Hepatocyte (in vitro differentiated cells): ENCODE results near the gene OOSP3. TPM values are rescaled to one million over a fixed set of nuclear protein-coding genes. Genes with fewer than 3 reads are reported as not detected.

Experiments used
- DNase-seq: peaks from one replicate; pipeline ENCODE4 v3.0.0-alpha.2; 2016; ENCODE audit warnings: low spot score
- H2AFZ ChIP-seq: fragments of 200-600 bp; sonication (generic); 2 replicates; pipeline ENCODE4 v1.6.0; 2016; ENCODE audit warnings: antibody characterized with exemption, mild to moderate bottlenecking
- H3K27ac ChIP-seq: fragments of 200-600 bp; sonication (generic); 2 replicates; pipeline ENCODE4 v1.5.1; 2016; ENCODE audit warnings: mild to moderate bottlenecking
- H3K27me3 ChIP-seq: fragments of 200-600 bp; sonication (generic); 2 replicates; pipeline ENCODE4 v1.6.1; 2016
- H3K36me3 ChIP-seq: fragments of 200-600 bp; sonication (generic); replicated peaks from 2 replicates; pipeline ENCODE4 v1.5.1; 2016; ENCODE audit warnings: low read depth; ENCODE audit not compliant: insufficient read depth
- H3K4me1 ChIP-seq: fragments of 200-600 bp; sonication (generic); 2 replicates; pipeline ENCODE4 v1.5.1; 2016; ENCODE audit warnings: mild to moderate bottlenecking, moderate library complexity; ENCODE audit not compliant: insufficient read depth
- H3K4me2 ChIP-seq: fragments of 200-600 bp; sonication (generic); 2 replicates; pipeline ENCODE4 v1.6.0; 2016
- H3K4me3 ChIP-seq: fragments of 200-600 bp; sonication (generic); 2 replicates; pipeline ENCODE4 v1.5.1; 2016; ENCODE audit warnings: mild to moderate bottlenecking
- H3K79me2 ChIP-seq: fragments of 200-600 bp; sonication (generic); 2 replicates; pipeline ENCODE4 v1.6.0; 2017; ENCODE audit warnings: mild to moderate bottlenecking
- H3K9me2 ChIP-seq: fragments of 200-600 bp; sonication (generic); replicated peaks from 2 replicates; pipeline ENCODE4 v1.6.0; 2017; ENCODE audit warnings: mild to moderate bottlenecking; ENCODE audit not compliant: insufficient read depth
- H3K9me3 ChIP-seq: fragments of 200-600 bp; sonication (generic); 2 replicates; pipeline ENCODE4 v1.5.1; 2016; ENCODE audit warnings: low read depth, mild to moderate bottlenecking
- H4K20me1 ChIP-seq: fragments of 200-600 bp; sonication (generic); 2 replicates; pipeline ENCODE4 v1.6.0; 2016; ENCODE audit warnings: mild to moderate bottlenecking; ENCODE audit not compliant: insufficient read depth, poor library complexity, severe bottlenecking
- CTCF ChIP-seq: fragments of 200-600 bp; sonication (generic); IDR thresholded peaks from 2 replicates; pipeline ENCODE4 v1.5.1; 2016; ENCODE audit warnings: antibody characterized with exemption, mild to moderate bottlenecking; ENCODE audit not compliant: poor library complexity
- EZH2 ChIP-seq: fragments of 200-600 bp; sonication (generic); IDR thresholded peaks from 2 replicates; pipeline ENCODE4 v1.6.1; 2016; ENCODE audit warnings: antibody characterized with exemption, mild to moderate bottlenecking, borderline replicate concordance
- EZH2phosphoT487 ChIP-seq: fragments of 200-600 bp; sonication (generic); IDR thresholded peaks from one replicate; pipeline ENCODE4 v1.6.1; 2018; ENCODE audit warnings: antibody characterized with exemption, mild to moderate bottlenecking, low read depth, moderate library complexity; ENCODE audit not compliant: unreplicated experiment, severe bottlenecking
- WGBS: methylation state at CpG from one replicate; pipeline ENCODE4 v1.1.6; 2016; ENCODE audit warnings: low lambda C conversion rate; ENCODE audit errors: missing lambda C conversion rate; 5-methylcytosine and 5-hydroxymethylcytosine counted together
- polyA plus RNA-seq: library from polyadenylated mRNA; unstranded; fragments of >200 nt; fragmentation: Nextera tagmentation; extraction: Ambion mirVana; gene quantifications from 2 replicates; pipeline ENCODE4 v1.2.1, GENCODE V29; 2016
- total RNA-seq: library from RNA; depleted of rRNA; stranded (reverse); fragments of >200 nt; gene quantifications from 2 replicates; pipeline ENCODE4 v1.2.3, GENCODE V29; 2014

Gene OOSP3
- total and polyA plus RNA-seq, 2 experiments from 2014 or later: not detected

GRCh38 chr11:59891781-59892181, 13.2 kb downstream of the OOSP3 start:
- H3K27me3 ChIP-seq: no peaks in the 10 kb centered on the region
- H3K79me2 ChIP-seq: no peaks in the 10 kb centered on the region
- H3K36me3 ChIP-seq: no peaks in the 10 kb centered on the region
- no peak overlapping the region for H3K27ac ChIP-seq
- H3K4me1 ChIP-seq: no peaks in the 10 kb centered on the region
- H3K4me3 ChIP-seq: no peak overlapping the region
- H3K9me2 ChIP-seq: no peaks in the 10 kb centered on the region
- DNase-seq: peak; percentile 14
- H4K20me1 ChIP-seq: no peaks in the 10 kb centered on the region
- H3K4me2 ChIP-seq: no peak overlapping the region
- no peak overlapping the region for H2AFZ ChIP-seq
- peaks cover 3% of the 10 kb centered on the region for H3K9me3 ChIP-seq
- TF ChIP-seq EZH2 (no peak), EZH2phosphoT487 (no peak), CTCF (no peak)
- 45% methylated on average over 4 of the region's 4 CpGs for WGBS

- Histone ChIP-seq H3K4me3 (no peak overlapping the region), H4K20me1 (no peaks in the 10 kb centered on the region), H3K4me1 (no peaks in the 10 kb centered on the region), H3K9me2 (no peaks in the 10 kb centered on the region), H3K9me3 (no peaks in the 10 kb centered on the region), H3K36me3 (no peaks in the 10 kb centered on the region), H3K27me3 (no peaks in the 10 kb centered on the region), H3K4me2 (no peak overlapping the region), H3K79me2 (no peaks in the 10 kb centered on the region), H2AFZ (no peak overlapping the region), H3K27ac (no peak overlapping the region)
- DNase-seq: no peak
- no peak for TF ChIP-seq CTCF
- TF ChIP-seq EZH2: no peak
- no peak for TF ChIP-seq EZH2phosphoT487
- WGBS: 90% methylated on average over 1 of the region's 1 CpG
Observed at GRCh38 chr11:59894616-59895015, 16.0 kb downstream of the OOSP3 start.

- Histone ChIP-seq H3K9me3 (no peaks in the 10 kb centered on the region), H3K27me3 (no peaks in the 10 kb centered on the region), H3K4me3 (no peak overlapping the region), H3K4me1 (no peaks in the 10 kb centered on the region), H3K9me2 (no peaks in the 10 kb centered on the region), H2AFZ (no peak overlapping the region), H3K27ac (no peak overlapping the region), H3K4me2 (no peak overlapping the region), H3K79me2 (no peaks in the 10 kb centered on the region), H4K20me1 (no peaks in the 10 kb centered on the region), H3K36me3 (no peaks in the 10 kb centered on the region)
- no peak for DNase-seq
- no peak for TF ChIP-seq CTCF
- WGBS: 98% methylated on average over 31 of the region's 31 CpGs
Observed at GRCh38 chr11:59898046-59898445, 19.5 kb downstream of the OOSP3 start.

- no peaks in the 10 kb centered on the region for H3K9me3 ChIP-seq
- H3K79me2 ChIP-seq: no peaks in the 10 kb centered on the region
- no peaks in the 10 kb centered on the region for H3K27me3 ChIP-seq
- 94% methylated on average over 7 of the region's 7 CpGs for WGBS
- H3K4me1 ChIP-seq: no peaks in the 10 kb centered on the region
- TF ChIP-seq EZH2phosphoT487 (no peak), CTCF (no peak), EZH2 (no peak)
- H3K4me3 ChIP-seq: no peak overlapping the region
- no peak overlapping the region for H3K27ac ChIP-seq
- no peaks in the 10 kb centered on the region for H3K9me2 ChIP-seq
- no peak overlapping the region for H2AFZ ChIP-seq
- DNase-seq: no peak
- H3K36me3 ChIP-seq: no peaks in the 10 kb centered on the region
- no peak overlapping the region for H3K4me2 ChIP-seq
- H4K20me1 ChIP-seq: no peaks in the 10 kb centered on the region
Observed at GRCh38 chr11:59898650-59899049, 20.1 kb downstream of the OOSP3 start.
